Cardiac muscle cell (in vitro differentiated cells and primary cell): Measurements from ENCODE around the gene CUX1. TPM values are rescaled to one million over a fixed set of nuclear protein-coding genes. Genes with fewer than 3 reads are reported as not detected.
"Not testable (repeated sequence)": the region's sequence is repeated elsewhere in the genome, so short reads cannot be mapped to it uniquely, and the experiment has no call there.

Experiments used
- DNase-seq, 2 donors: peaks; one replicate each; pipeline versions ENCODE4 v3.0.0 to v3.0.0-alpha.2; 2010 to 2017; ENCODE audit warnings: low read depth in 1 of 2, low spot score in 1 of 2
- H3K27ac ChIP-seq: fragments of 200-600 bp; sonication (generic); 2 replicates; pipeline ENCODE4 v1.5.1; 2016
- H3K27me3 ChIP-seq: fragments of 200-600 bp; sonication (generic); 2 replicates; pipeline ENCODE4 v1.6.0; 2016; ENCODE audit warnings: control low read depth
- H3K36me3 ChIP-seq: fragments of 200-600 bp; sonication (generic); 2 replicates; pipeline ENCODE4 v1.5.1; 2016; ENCODE audit warnings: control low read depth
- H3K4me1 ChIP-seq: fragments of 200-600 bp; sonication (generic); 2 replicates; pipeline ENCODE4 v1.8.1; 2017; ENCODE audit warnings: low read depth, mild to moderate bottlenecking, mixed run types
- H3K4me3 ChIP-seq: fragments of 200-600 bp; sonication (generic); 2 replicates; pipeline ENCODE4 v1.5.1; 2016; ENCODE audit warnings: mild to moderate bottlenecking
- H3K9me3 ChIP-seq: fragments of 200-600 bp; sonication (generic); 2 replicates; pipeline ENCODE4 v1.5.1; 2017; ENCODE audit warnings: low read depth, mild to moderate bottlenecking, control low read depth
- CTCF ChIP-seq: IDR thresholded peaks from 2 replicates; pipeline ENCODE4 v1.5.1; 2012; ENCODE audit warnings: low read depth, mild to moderate bottlenecking, low read length
- polyA plus RNA-seq: library from polyadenylated mRNA; unstranded; fragments of >200 nt; fragmentation: Nextera tagmentation; extraction: Ambion mirVana; gene quantifications from 2 replicates; pipeline ENCODE4 v1.2.1, GENCODE V29; 2016
- total RNA-seq: library from RNA; depleted of rRNA; stranded (reverse); fragments of >200 nt; gene quantifications from 2 replicates; pipeline ENCODE4 v1.2.3, GENCODE V29; 2016

CUX1 gene
- total and polyA plus RNA-seq, 2 experiments from 2014 or later, result 67.7 to 85.3 TPM

GRCh38 chr7:101927802-101928201, 110.4 kb downstream of the CUX1 start:
- Histone ChIP-seq H3K4me1 (peaks cover 19% of the 10 kb centered on the region), H3K4me3 (no peak overlapping the region), H3K36me3 (no peaks in the 10 kb centered on the region), H3K27ac (peak overlapping the region; percentile 59), H3K9me3 (no peaks in the 10 kb centered on the region), H3K27me3 (no peaks in the 10 kb centered on the region)
- TF ChIP-seq CTCF, result no peak
- DNase-seq, result peak in 1 of 2 donors; percentile 36

- H3K4me3 ChIP-seq, result no peak overlapping the region
- peaks cover 28% of the 10 kb centered on the region for H3K4me1 ChIP-seq
- peak overlapping the region; percentile 3 for H3K27ac ChIP-seq
- DNase-seq, result no peak
- H3K9me3 ChIP-seq, result no peaks in the 10 kb centered on the region
- H3K36me3 ChIP-seq, result no peaks in the 10 kb centered on the region
- H3K27me3 ChIP-seq, result no peaks in the 10 kb centered on the region
- no peak for TF ChIP-seq CTCF
Observed at GRCh38 chr7:101929256-101929655, 111.8 kb downstream of the CUX1 start.

- DNase-seq, H3K36me3 ChIP-seq, H3K9me3 ChIP-seq, H3K27me3 ChIP-seq, H3K27ac ChIP-seq, H3K4me3 ChIP-seq: not testable (repeated sequence)
- peaks cover 33% of the 10 kb centered on the region for H3K4me1 ChIP-seq
Observed at GRCh38 chr7:101929911-101930310, 112.5 kb downstream of the CUX1 start.

- Histone ChIP-seq H3K36me3 (no peaks in the 10 kb centered on the region), H3K4me3 (no peak overlapping the region), H3K4me1 (peaks cover 51% of the 10 kb centered on the region), H3K27ac (peak overlapping the region; percentile 81), H3K9me3 (no peaks in the 10 kb centered on the region), H3K27me3 (no peaks in the 10 kb centered on the region)
- TF ChIP-seq CTCF, result no peak
- no peak for DNase-seq
Observed at GRCh38 chr7:101932083-101932482, 114.7 kb downstream of the CUX1 start.

GRCh38 chr7:101933028-101933427, 115.6 kb downstream of the CUX1 start:
- Histone ChIP-seq H3K9me3 (no peaks in the 10 kb centered on the region), H3K27me3 (no peaks in the 10 kb centered on the region), H3K4me1 (peaks cover 52% of the 10 kb centered on the region), H3K36me3 (no peaks in the 10 kb centered on the region), H3K4me3 (no peak overlapping the region), H3K27ac (peak overlapping the region; percentile 81)
- DNase-seq, result no peak
- no peak for TF ChIP-seq CTCF

- Histone ChIP-seq H3K27ac (peak overlapping the region; percentile 23), H3K9me3 (no peaks in the 10 kb centered on the region), H3K4me1 (peaks cover 52% of the 10 kb centered on the region), H3K4me3 (no peak overlapping the region), H3K27me3 (no peaks in the 10 kb centered on the region), H3K36me3 (no peaks in the 10 kb centered on the region)
- TF ChIP-seq CTCF, result no peak
- no peak for DNase-seq
Observed at GRCh38 chr7:101933688-101934121, 116.3 kb downstream of the CUX1 start.
